ENCODE data around the gene AKT1S1.

DNA sequence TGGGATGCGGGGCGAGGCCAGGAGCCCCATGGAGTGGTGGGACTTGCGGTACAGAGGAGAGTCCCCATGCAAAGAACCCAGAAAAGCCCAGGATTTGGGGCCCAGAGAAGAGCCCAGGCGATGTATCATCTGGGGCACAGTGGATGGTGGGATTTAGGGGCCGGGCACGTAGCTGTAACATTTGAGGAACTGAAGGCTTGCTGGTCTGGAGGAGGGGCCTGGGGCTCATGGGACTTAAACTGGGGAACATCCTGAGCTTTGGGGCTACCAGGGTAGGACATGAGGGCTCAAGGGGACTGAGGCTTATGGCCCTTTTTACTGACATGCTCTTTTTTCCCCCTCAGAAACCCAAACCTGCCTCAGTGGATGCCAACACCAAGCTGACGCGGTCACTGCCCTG lies 45.6 kb downstream of the AKT1S1 start:
- TF ChIP-seq, protein P1, sequence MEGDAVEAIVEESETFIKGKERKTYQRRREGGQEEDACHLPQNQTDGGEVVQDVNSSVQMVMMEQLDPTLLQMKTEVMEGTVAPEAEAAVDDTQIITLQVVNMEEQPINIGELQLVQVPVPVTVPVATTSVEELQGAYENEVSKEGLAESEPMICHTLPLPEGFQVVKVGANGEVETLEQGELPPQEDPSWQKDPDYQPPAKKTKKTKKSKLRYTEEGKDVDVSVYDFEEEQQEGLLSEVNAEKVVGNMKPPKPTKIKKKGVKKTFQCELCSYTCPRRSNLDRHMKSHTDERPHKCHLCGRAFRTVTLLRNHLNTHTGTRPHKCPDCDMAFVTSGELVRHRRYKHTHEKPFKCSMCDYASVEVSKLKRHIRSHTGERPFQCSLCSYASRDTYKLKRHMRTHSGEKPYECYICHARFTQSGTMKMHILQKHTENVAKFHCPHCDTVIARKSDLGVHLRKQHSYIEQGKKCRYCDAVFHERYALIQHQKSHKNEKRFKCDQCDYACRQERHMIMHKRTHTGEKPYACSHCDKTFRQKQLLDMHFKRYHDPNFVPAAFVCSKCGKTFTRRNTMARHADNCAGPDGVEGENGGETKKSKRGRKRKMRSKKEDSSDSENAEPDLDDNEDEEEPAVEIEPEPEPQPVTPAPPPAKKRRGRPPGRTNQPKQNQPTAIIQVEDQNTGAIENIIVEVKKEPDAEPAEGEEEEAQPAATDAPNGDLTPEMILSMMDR (IDR thresholded peaks at IDR 0.05) = no peak
- TF ChIP-seq POLR2A (IDR thresholded peaks at IDR 0.05) = no peak
